Naive thymus-derived CD8-positive, alpha-beta T cell (primary cell): ENCODE data around the gene FCAR. TPM values are rescaled to one million over a fixed set of nuclear protein-coding genes. Genes with fewer than 3 reads are reported as not detected.
"Not testable (repeated sequence)": the region's sequence is repeated elsewhere in the genome, so short reads cannot be mapped to it uniquely, and the experiment has no call there.

ENCODE experiments used
- ATAC-seq, 2 donors: fragments of 150-1000 bp; cut with Tn5 transposase in 1 of 2; sonication (Bioruptor Pico), chemical (Tn5 transposase) in 1 of 2; 1 replicate in 1 of 2; 2 replicates in 1 of 2; pipeline ENCODE4 v1.10.0; 2021; ENCODE audit warnings: mild to moderate bottlenecking in 2 of 2, moderate library complexity in 2 of 2
- POLR2A ChIA-PET: fragments of 350-600 bp; sonication (Branson Sonifier 250); formaldehyde crosslinking; loops from one replicate; lab custom pipeline; 2021; ENCODE audit warnings: antibody characterized with exemption; lab: Charles Lee
- DNase-seq, 10 donors: peaks; one replicate each; pipeline versions ENCODE4 v3.0.0 to v3.0.0-alpha.2; 2020 to 2022
- H3K27ac Mint-ChIP-seq, 10 donors: one replicate each; pipeline ENCODE4 v1.8.0; 2020 to 2022; ENCODE audit warnings: mild to moderate bottlenecking in 10 of 10, mixed read lengths in 10 of 10, moderate library complexity in 4 of 10, inconsistent platforms in 1 of 10
- H3K27me3 Mint-ChIP-seq, 5 donors: one replicate each; pipeline ENCODE4 v1.8.0; 2021 to 2022; ENCODE audit warnings: mixed read lengths in 5 of 5
- H3K36me3 Mint-ChIP-seq, 3 donors: one replicate each; pipeline ENCODE4 v1.8.0; 2020 to 2022; ENCODE audit warnings: mixed read lengths in 3 of 3, mild to moderate bottlenecking in 2 of 3, inconsistent platforms in 1 of 3
- H3K4me1 Mint-ChIP-seq, 4 donors: one replicate each; pipeline ENCODE4 v1.8.0; 2021 to 2022; ENCODE audit warnings: mixed read lengths in 4 of 4
- H3K4me3 Mint-ChIP-seq, 10 donors: one replicate each; pipeline ENCODE4 v1.8.0; 2020 to 2022; ENCODE audit warnings: mild to moderate bottlenecking in 10 of 10, mixed read lengths in 10 of 10, moderate library complexity in 6 of 10, inconsistent platforms in 1 of 10
- H3K9me3 Mint-ChIP-seq, 9 donors: one replicate each; pipeline ENCODE4 v1.8.0; 2020 to 2022; ENCODE audit warnings: mixed read lengths in 9 of 9, mild to moderate bottlenecking in 3 of 9, inconsistent platforms in 1 of 9, moderate library complexity in 1 of 9
- polyA plus RNA-seq, 3 donors: library from polyadenylated mRNA; unstranded; fragments of 300-500 nt; fragmentation: Illumina TruSeq; gene quantifications; one replicate each; pipeline ENCODE4 v1.2.3, GENCODE V29; 2021
- total RNA-seq, 8 experiments: library from RNA in 2 of 8; stranded (reverse) in 2 of 8; gene quantifications; one replicate each; pipeline ENCODE4 v1.2.3 and lab custom pipeline; 2021 to 2026

The FCAR gene
- total and polyA plus RNA-seq, 5 experiments from 2014 or later: 0.13 to 0.19 TPM; not detected in 3

DNA sequence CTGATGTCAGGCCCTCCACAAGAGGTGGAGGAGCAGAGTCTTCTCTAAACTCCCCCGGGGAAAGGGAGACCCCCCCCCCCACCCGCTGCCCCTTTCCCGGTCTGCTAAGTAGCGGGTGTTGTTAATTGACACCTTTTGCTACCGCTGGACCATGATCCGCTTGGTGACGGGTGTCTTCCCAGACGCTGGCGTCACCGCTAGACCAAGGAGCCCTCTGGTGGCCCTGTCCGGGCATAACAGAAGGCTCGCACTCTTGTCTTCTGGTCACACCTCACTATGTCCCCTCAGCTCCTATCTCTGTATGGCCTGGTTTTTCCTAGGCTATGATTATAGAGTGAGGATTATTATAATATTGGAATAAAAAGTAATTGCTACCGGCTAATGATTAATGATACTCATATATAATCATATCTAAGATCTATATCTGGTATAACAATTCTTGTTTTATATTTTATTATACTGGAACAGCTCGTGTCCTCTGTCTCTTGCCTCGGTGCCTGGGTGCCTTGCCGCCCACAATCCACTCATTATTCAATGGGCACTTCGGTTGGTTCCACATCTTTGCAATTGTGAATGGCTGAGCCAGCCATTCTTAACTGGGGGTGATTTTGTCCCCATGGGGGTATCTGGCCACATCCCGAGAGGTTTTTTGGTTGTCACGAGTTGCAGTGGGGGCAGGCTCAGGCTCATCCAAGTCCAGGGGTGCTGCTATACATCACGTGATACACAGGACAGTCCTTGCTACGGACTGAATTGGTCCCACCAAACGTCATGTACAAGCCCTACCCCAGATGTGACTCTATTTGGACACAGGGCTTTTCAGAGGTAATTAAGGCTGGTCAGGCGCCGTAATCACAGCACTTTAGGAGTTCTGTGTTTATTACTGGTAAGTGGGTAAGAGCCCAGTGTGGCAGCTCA is 45.9 kb downstream of the FCAR start:
- H3K36me3 Mint-ChIP-seq, DNase-seq, ATAC-seq, H3K4me3 Mint-ChIP-seq, POLR2A ChIA-PET, H3K27ac Mint-ChIP-seq: not testable (repeated sequence)
- Mint-ChIP-seq H3K9me3 (peaks cover 0 to 12% (median 1%) of the 10 kb centered on the region in 9 donors), H3K4me1 (peaks cover 0 to 26% (median 3%) of the 10 kb centered on the region in 4 donors), H3K27me3 (peaks cover 9 to 43% (median 20%) of the 10 kb centered on the region in 5 donors)

DNA sequence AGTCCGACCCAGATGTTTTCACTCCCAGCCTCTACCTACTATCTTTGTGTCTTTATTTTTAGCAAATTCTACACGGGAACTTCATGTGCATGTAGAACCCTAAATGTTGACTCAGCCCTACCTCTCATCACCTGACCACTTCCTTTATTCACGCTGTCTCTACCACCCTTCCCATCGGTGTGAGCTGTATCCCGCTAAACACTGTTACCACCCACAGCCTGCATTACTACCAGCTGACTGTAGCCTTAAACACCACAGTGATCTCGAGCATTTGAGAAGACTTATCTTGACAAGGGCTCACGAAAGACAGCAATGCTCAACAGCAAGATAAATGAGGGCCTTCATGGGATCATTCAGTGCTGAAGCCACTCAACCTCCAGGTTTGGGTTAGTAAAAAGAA is 47.0 kb downstream of the FCAR start:
- DNase-seq (no peak), ATAC-seq (no peak)
- peaks cover 0 to 20% (median 10%) of the 10 kb centered on the region in 9 donors for H3K9me3 Mint-ChIP-seq
- peak overlapping the region in 2 of 10 donors; percentile 15 to 25 for H3K27ac Mint-ChIP-seq
- no peak overlapping the region for H3K4me3 Mint-ChIP-seq
- peaks cover 0 to 24% (median 3%) of the 10 kb centered on the region in 4 donors for H3K4me1 Mint-ChIP-seq
- POLR2A ChIA-PET: no interaction called here
- peaks cover 7 to 41% (median 15%) of the 10 kb centered on the region in 5 donors for H3K27me3 Mint-ChIP-seq
- H3K36me3 Mint-ChIP-seq: peaks cover 0 to 7% (median 0%) of the 10 kb centered on the region in 3 donors

DNA sequence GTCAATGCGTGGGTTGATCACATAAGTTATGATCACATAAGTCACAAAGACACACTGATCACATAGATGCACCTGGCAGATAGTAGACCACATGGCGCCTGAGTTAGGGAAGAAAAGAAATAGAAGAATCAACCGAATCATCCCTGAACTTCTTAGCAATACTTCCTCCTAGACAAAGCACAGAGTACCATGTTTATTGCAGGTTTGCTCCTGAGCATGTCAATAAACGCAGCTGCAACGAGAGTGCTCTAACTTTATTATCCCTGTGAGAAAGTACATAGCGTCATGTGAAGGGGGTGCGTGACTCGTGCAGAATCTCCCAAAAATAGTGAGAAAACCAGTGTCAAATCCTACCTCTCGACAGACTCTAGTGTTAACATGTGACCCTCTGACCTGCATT is 49.2 kb downstream of the FCAR start:
- ATAC-seq: no peak
- peaks cover 0 to 10% (median 2%) of the 10 kb centered on the region in 3 donors for H3K36me3 Mint-ChIP-seq
- DNase-seq: no peak
- H3K9me3 Mint-ChIP-seq: peaks cover 0 to 34% (median 18%) of the 10 kb centered on the region in 9 donors
- peaks cover 7 to 29% (median 11%) of the 10 kb centered on the region in 5 donors for H3K27me3 Mint-ChIP-seq
- H3K4me1 Mint-ChIP-seq: peaks cover 0 to 12% (median 3%) of the 10 kb centered on the region in 4 donors
- no peak overlapping the region for H3K4me3 Mint-ChIP-seq
- POLR2A ChIA-PET: no interaction called here
- H3K27ac Mint-ChIP-seq: no peak overlapping the region

DNA sequence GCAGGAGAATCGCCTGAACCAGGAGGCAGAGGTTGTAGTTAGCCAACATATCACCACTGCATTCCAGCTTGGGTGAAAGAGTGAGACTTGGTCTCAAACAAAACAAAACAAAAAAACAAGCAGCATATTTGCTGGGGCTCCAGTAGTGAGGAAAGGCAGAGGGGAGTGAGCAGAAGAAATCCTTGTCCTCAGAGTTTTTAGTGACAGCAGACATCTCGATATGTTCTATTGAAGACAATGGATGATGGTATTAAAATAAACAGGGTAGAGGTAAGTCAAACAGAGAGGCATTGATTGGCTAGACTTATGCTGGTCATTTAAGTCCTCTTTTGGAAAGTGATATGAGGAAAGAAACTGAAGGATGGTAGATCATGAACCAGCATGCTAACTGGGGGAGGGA is 54.3 kb downstream of the FCAR start:
- ATAC-seq (no peak), DNase-seq (no peak)
- Mint-ChIP-seq H3K27me3 (peaks cover 0 to 5% (median 1%) of the 10 kb centered on the region in 5 donors), H3K4me1 (no peaks in the 10 kb centered on the region), H3K27ac (no peak overlapping the region), H3K9me3 (peaks cover 0 to 49% (median 31%) of the 10 kb centered on the region in 9 donors), H3K4me3 (peak overlapping the region in 1 of 10 donors; percentile 13), H3K36me3 (peaks cover 0 to 19% (median 3%) of the 10 kb centered on the region in 3 donors)
- POLR2A ChIA-PET: no interaction called here

DNA sequence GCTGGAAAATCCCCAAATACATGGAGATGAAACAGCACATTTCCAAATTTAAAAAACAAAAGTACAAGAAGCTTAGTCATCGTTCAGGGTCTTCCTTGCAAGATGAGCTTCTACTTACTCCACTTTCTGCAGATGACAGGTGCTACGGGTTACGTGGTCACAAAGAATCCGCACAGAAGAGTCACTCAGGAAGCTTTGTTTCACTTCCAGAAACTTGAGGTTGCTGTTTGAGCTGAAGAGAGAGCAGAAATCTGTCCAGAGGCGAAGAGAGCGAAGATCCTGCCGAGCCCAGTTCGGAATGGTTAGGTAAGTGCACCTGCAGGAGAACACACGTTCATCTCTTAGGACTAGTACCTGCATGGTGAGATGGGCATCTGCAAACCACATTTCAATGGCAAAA is 63.9 kb downstream of the FCAR start:
- Mint-ChIP-seq H3K36me3 (no peaks in the 10 kb centered on the region), H3K27me3 (peaks cover 0 to 36% (median 6%) of the 10 kb centered on the region in 5 donors), H3K4me3 (no peak overlapping the region), H3K9me3 (peaks cover 0 to 2% (median 0%) of the 10 kb centered on the region in 9 donors), H3K4me1 (peaks cover 2 to 5% (median 5%) of the 10 kb centered on the region in 4 donors), H3K27ac (peak overlapping the region in 1 of 10 donors; percentile 48)
- POLR2A ChIA-PET: no interaction called here
- DNase-seq: peak in 1 of 10 donors; percentile 6
- ATAC-seq: no peak

DNA sequence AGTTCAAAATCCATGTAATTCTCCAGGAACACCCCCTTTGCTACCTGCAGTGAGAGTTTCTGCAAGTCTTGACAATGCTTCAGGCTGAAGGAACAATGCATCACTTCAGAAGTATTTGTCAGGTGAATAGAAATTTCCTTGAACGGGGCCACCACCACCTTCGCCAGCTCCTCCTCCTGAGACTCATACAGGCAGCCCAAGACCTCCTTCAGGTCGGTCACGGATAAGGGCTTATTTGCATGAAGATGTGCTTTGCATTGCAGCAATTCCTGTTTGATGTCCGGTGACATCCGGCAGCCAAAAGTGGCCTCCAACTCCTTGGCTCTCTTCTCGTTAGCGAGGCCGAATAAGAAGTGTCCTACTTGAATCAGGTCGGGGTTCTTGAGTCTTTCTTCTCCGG is 64.9 kb downstream of the FCAR start:
- no peak overlapping the region for H3K27ac Mint-ChIP-seq
- ATAC-seq (no peak), DNase-seq (no peak)
- peaks cover 0 to 36% (median 3%) of the 10 kb centered on the region in 5 donors for H3K27me3 Mint-ChIP-seq
- H3K36me3 Mint-ChIP-seq: no peaks in the 10 kb centered on the region
- POLR2A ChIA-PET: interaction anchor here (0.7 kb wide), 1 partner anchor 143 kb away, joined by 3 read pairs; no protein-coding TSS in a partner anchor
- H3K4me3 Mint-ChIP-seq: no peak overlapping the region
- peaks cover 0 to 2% (median 0%) of the 10 kb centered on the region in 9 donors for H3K9me3 Mint-ChIP-seq
- H3K4me1 Mint-ChIP-seq: peaks cover 2 to 5% (median 5%) of the 10 kb centered on the region in 4 donors

DNA sequence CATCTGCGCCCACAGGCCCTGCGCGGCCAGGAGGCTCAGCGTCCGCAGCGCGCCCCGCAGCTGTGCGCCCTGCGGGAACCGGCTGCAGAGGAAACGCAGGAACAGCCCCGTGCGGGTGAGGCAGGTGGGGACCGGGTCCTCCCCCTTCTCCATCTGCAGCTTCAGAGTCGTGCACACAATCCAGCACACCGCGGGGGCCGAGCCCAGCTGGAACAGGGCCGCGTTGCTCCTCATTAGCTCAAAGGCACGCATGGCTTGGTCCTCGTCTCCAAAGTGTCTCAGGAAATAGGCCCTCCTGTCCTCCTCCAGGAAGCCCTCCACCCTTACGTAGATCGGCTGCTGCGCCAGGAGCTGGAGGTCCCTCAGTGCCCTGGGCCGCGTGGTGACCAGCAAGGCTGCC is 65.5 kb downstream of the FCAR start:
- H3K9me3 Mint-ChIP-seq, H3K4me1 Mint-ChIP-seq, POLR2A ChIA-PET, H3K4me3 Mint-ChIP-seq, ATAC-seq, H3K27ac Mint-ChIP-seq, H3K36me3 Mint-ChIP-seq, DNase-seq: not testable (repeated sequence)
- H3K27me3 Mint-ChIP-seq: peaks cover 0 to 34% (median 3%) of the 10 kb centered on the region in 5 donors

Other genes starting within 250 kb of the FCAR start
- gene LILRB1, start 243.8 kb upstream of the FCAR start, total RNA-seq: 1 to 10 TPM; 2.9 to 3.0 TPM
- gene LILRB1, start 243.8 kb upstream of the FCAR start, polyA plus RNA-seq: 1 to 10 TPM in 1 of 3 donors, under 1 TPM in 1, not detected in 1; 0.15 to 8.8 TPM
- under 1 TPM; 0.47 to 0.57 TPM for gene LILRB4, start 211.2 kb upstream of the FCAR start, total RNA-seq
- not detected for gene LILRB4, start 211.2 kb upstream of the FCAR start, polyA plus RNA-seq
- gene KIR3DL3, start 149.8 kb upstream of the FCAR start, total RNA-seq: not detected
- gene KIR3DL3, start 149.8 kb upstream of the FCAR start, polyA plus RNA-seq: not detected
- gene KIR2DL3, start 135.7 kb upstream of the FCAR start, total RNA-seq: under 1 TPM in 1 of 2 experiments, not detected in 1; 0.23 TPM
- 1 to 10 TPM in 1 of 3 donors, under 1 TPM in 1, not detected in 1; 0.49 to 5.0 TPM for gene KIR2DL3, start 135.7 kb upstream of the FCAR start, polyA plus RNA-seq
- gene KIR2DL1, start 104.4 kb upstream of the FCAR start, total RNA-seq: not detected
- 1 to 10 TPM in 1 of 3 donors, under 1 TPM in 1, not detected in 1; 0.09 to 8.1 TPM for gene KIR2DL1, start 104.4 kb upstream of the FCAR start, polyA plus RNA-seq
- gene KIR2DL4, start 70.6 kb upstream of the FCAR start, total RNA-seq: not detected
- gene KIR2DL4, start 70.6 kb upstream of the FCAR start, polyA plus RNA-seq: under 1 TPM in 1 of 3 donors, not detected in 2; 0.94 TPM
- under 1 TPM in 1 of 2 experiments, not detected in 1; 0.21 TPM for gene KIR3DL1, start 57.8 kb upstream of the FCAR start, total RNA-seq
- gene KIR3DL1, start 57.8 kb upstream of the FCAR start, polyA plus RNA-seq: 10 to 100 TPM in 1 of 3 donors, 1 to 10 TPM in 1, under 1 TPM in 1; 0.20 to 17.7 (median 1.5) TPM
- not detected for gene KIR2DS4, start 41.6 kb upstream of the FCAR start, total RNA-seq
- gene KIR2DS4, start 41.6 kb upstream of the FCAR start, polyA plus RNA-seq: 1 to 10 TPM in 1 of 3 donors, under 1 TPM in 1, not detected in 1; 0.81 to 6.1 TPM
- not detected for gene KIR3DL2, start 23.8 kb upstream of the FCAR start, total RNA-seq
- gene KIR3DL2, start 23.8 kb upstream of the FCAR start, polyA plus RNA-seq: 1 to 10 TPM in 2 of 3 donors, under 1 TPM in 1; 0.14 to 6.5 (median 1.1) TPM
- gene NCR1, start 31.9 kb downstream of the FCAR start, total RNA-seq: 1 to 10 TPM in 1 of 2 experiments, under 1 TPM in 1; 0.29 to 1.5 TPM
- 1 to 10 TPM in 1 of 3 donors, not detected in 2; 9.8 TPM for gene NCR1, start 31.9 kb downstream of the FCAR start, polyA plus RNA-seq
- gene NLRP7, start 73.3 kb downstream of the FCAR start, total RNA-seq: not detected
- under 1 TPM in 1 of 3 donors, not detected in 2; 0.09 TPM for gene NLRP7, start 73.3 kb downstream of the FCAR start, polyA plus RNA-seq
- gene NLRP2, start 92.1 kb downstream of the FCAR start, total RNA-seq: 10 to 100 TPM; 19.6 to 20.5 TPM
- gene NLRP2, start 92.1 kb downstream of the FCAR start, polyA plus RNA-seq: 1 to 10 TPM; 1.6 to 7.0 (median 1.7) TPM
- gene GP6, start 164.0 kb downstream of the FCAR start, total RNA-seq: under 1 TPM; 0.31 to 0.69 TPM
- gene GP6, start 164.0 kb downstream of the FCAR start, polyA plus RNA-seq: under 1 TPM in 1 of 3 donors, not detected in 2; 0.08 TPM
- 10 to 100 TPM; 24.3 to 26.1 TPM for gene RDH13, start 188.9 kb downstream of the FCAR start, total RNA-seq
- gene RDH13, start 188.9 kb downstream of the FCAR start, polyA plus RNA-seq: 10 to 100 TPM in 1 of 3 donors, 1 to 10 TPM in 2; 4.3 to 18.0 (median 5.3) TPM
- under 1 TPM in 1 of 2 experiments, not detected in 1; 0.39 TPM for gene EPS8L1, start 201.6 kb downstream of the FCAR start, total RNA-seq
- gene EPS8L1, start 201.6 kb downstream of the FCAR start, polyA plus RNA-seq: 1 to 10 TPM in 1 of 3 donors, under 1 TPM in 2; 0.81 to 2.1 (median 0.85) TPM
- gene PPP1R12C, start 243.4 kb downstream of the FCAR start, total RNA-seq: 100 to 1,000 TPM; 140 to 141 TPM
- gene PPP1R12C, start 243.4 kb downstream of the FCAR start, polyA plus RNA-seq: 1 to 10 TPM; 2.7 to 6.2 (median 3.9) TPM